Esophagus muscularis mucosa (tissue), 4 donors: ENCODE measurements around the gene SHMT2. TPM values are rescaled to one million over a fixed set of nuclear protein-coding genes. Genes with fewer than 3 reads are reported as not detected.

Source experiments
- DNase-seq: peaks from one replicate; pipeline ENCODE4 v3.0.0-alpha.2; 2017; ENCODE audit errors: extremely low spot score
- H3K27ac ChIP-seq, 4 donors: fragments of 200-600 bp; sonication (generic); replicated peaks in 1 of 4; 1 replicate in 3 of 4; 2 replicates in 1 of 4; pipeline ENCODE4 v1.5.1; 2016 to 2019; ENCODE audit warnings: mild to moderate bottlenecking in 1 of 4
- H3K27me3 ChIP-seq, 4 donors: fragments of 200-600 bp; sonication (generic); one replicate each; pipeline versions ENCODE4 v1.5.1 to v1.6.0; 2016 to 2019
- H3K36me3 ChIP-seq, 4 donors: fragments of 200-600 bp; sonication (generic); one replicate each; pipeline ENCODE4 v1.5.1; 2016 to 2019
- H3K4me1 ChIP-seq, 4 donors: fragments of 200-600 bp; sonication (generic); one replicate each; pipeline ENCODE4 v1.5.1; 2016 to 2019
- H3K4me3 ChIP-seq, 4 donors: fragments of 200-600 bp; sonication (generic); 1 replicate in 2 of 4; 2 replicates in 2 of 4; pipeline ENCODE4 v1.5.1; 2016 to 2019; ENCODE audit warnings: mild to moderate bottlenecking in 4 of 4, moderate library complexity in 1 of 4
- H3K9me3 ChIP-seq, 4 donors: fragments of 200-600 bp; sonication (generic); 1 replicate in 3 of 4; 2 replicates in 1 of 4; pipeline ENCODE4 v1.5.1; 2016 to 2019
- CTCF ChIP-seq, 3 experiments: fragments of 200-600 bp in 2 of 3; fragments of 450-650 bp in 1 of 3; sonication (generic) in 2 of 3; IDR thresholded peaks; one replicate each; pipeline ENCODE4 v1.5.1; 2017 to 2019; ENCODE audit warnings: antibody characterized with exemption in 3 of 3, mild to moderate bottlenecking in 2 of 3, moderate library complexity in 1 of 3
- EP300 ChIP-seq: sonication (generic); formaldehyde crosslinking; IDR thresholded peaks from one replicate; pipeline ENCODE4 v1.6.1; 2017; ENCODE audit warnings: antibody characterized with exemption
- POLR2A ChIP-seq: fragments of 450-650 bp; IDR thresholded peaks from one replicate; pipeline ENCODE4 v1.6.1; 2017; ENCODE audit warnings: antibody characterized with exemption, moderate library complexity, mild to moderate bottlenecking, low read depth
- POLR2AphosphoS5 ChIP-seq, 2 donors: sonication (generic); formaldehyde crosslinking; IDR thresholded peaks; one replicate each; pipeline ENCODE4 v1.6.1; 2017; ENCODE audit warnings: antibody characterized with exemption in 2 of 2
- WGBS: methylation state at CpG from one replicate; pipeline ENCODE4 v1.1.5; 2018; 5-methylcytosine and 5-hydroxymethylcytosine counted together
- intact Hi-C: fragments of 100-400 bp; cut with DNase I; formaldehyde crosslinking; loops from one replicate; pipeline ENCODE4 v1.15.1; 2023
- total RNA-seq, 4 donors: library from RNA; depleted of rRNA; stranded (reverse); fragments of >200 nt; gene quantifications; one replicate each; pipeline versions ENCODE4 v1.1.0 to v1.2.1, GENCODE V29; 2016

Gene SHMT2
- total RNA-seq, 4 donors from 2014 or later, result 22.8 to 60.4 (median 34.6) TPM

- Histone ChIP-seq H3K36me3 (peaks cover 41 to 73% (median 60%) of the 10 kb centered on the region in 4 donors), H3K27me3 (no peaks in the 10 kb centered on the region), H3K4me3 (no peak overlapping the region), H3K4me1 (peaks cover 0 to 15% (median 8%) of the 10 kb centered on the region in 4 donors), H3K9me3 (no peaks in the 10 kb centered on the region), H3K27ac (no peak overlapping the region)
- DNase-seq, result no peak
- 93% methylated on average over 2 of the region's 2 CpGs for WGBS
- intact Hi-C loops, result no loop called here
- TF ChIP-seq POLR2A (no peak), POLR2AphosphoS5 (IDR thresholded peaks at IDR 0.05) (no peak), EP300 (no peak), CTCF (IDR thresholded peaks at IDR 0.05) (no peak)
Measured at GRCh38 chr12:57263096-57263495, 33.6 kb downstream of the SHMT2 start.

GRCh38 chr12:57266681-57267080, 37.2 kb downstream of the SHMT2 start:
- Histone ChIP-seq H3K4me3 (no peak overlapping the region), H3K27me3 (no peaks in the 10 kb centered on the region), H3K36me3 (peaks cover 39 to 74% (median 54%) of the 10 kb centered on the region in 4 donors), H3K27ac (no peak overlapping the region), H3K9me3 (no peaks in the 10 kb centered on the region), H3K4me1 (peaks cover 0 to 9% (median 4%) of the 10 kb centered on the region in 4 donors)
- DNase-seq, result no peak
- intact Hi-C loops, result no loop called here
- TF ChIP-seq POLR2A, result no peak
- no peak for TF ChIP-seq EP300
- no peak for TF ChIP-seq POLR2AphosphoS5 (IDR thresholded peaks at IDR 0.05)
- TF ChIP-seq CTCF (IDR thresholded peaks at IDR 0.05), result no peak

GRCh38 chr12:57268264-57268663, 38.8 kb downstream of the SHMT2 start:
- WGBS, result 84% methylated on average over 7 of the region's 7 CpGs
- H3K4me3 ChIP-seq, result no peak overlapping the region
- H3K4me1 ChIP-seq, result peaks cover 0 to 9% (median 7%) of the 10 kb centered on the region in 4 donors
- no peaks in the 10 kb centered on the region for H3K9me3 ChIP-seq
- H3K27ac ChIP-seq, result no peak overlapping the region
- intact Hi-C loops, result no loop called here
- H3K36me3 ChIP-seq, result peaks cover 44 to 88% (median 58%) of the 10 kb centered on the region in 4 donors
- H3K27me3 ChIP-seq, result no peaks in the 10 kb centered on the region
- no peak for DNase-seq
- no peak for TF ChIP-seq EP300
- TF ChIP-seq POLR2A, result no peak
- TF ChIP-seq POLR2AphosphoS5 (IDR thresholded peaks at IDR 0.05), result no peak
- TF ChIP-seq CTCF (IDR thresholded peaks at IDR 0.05), result no peak

- H3K36me3 ChIP-seq, result peaks cover 40 to 96% (median 59%) of the 10 kb centered on the region in 4 donors
Measured at GRCh38 chr12:57270966-57271470, 41.5 kb downstream of the SHMT2 start.

More at GRCh38 chr12:57270966-57271470, 41.5 kb downstream of the SHMT2 start:
- 89% methylated on average over 1 of the region's 1 CpG for WGBS
- no peak for DNase-seq
- intact Hi-C loops, result no loop called here
- Histone ChIP-seq H3K9me3 (no peaks in the 10 kb centered on the region), H3K4me3 (no peak overlapping the region), H3K4me1 (peaks cover 0 to 8% (median 0%) of the 10 kb centered on the region in 4 donors), H3K27me3 (no peaks in the 10 kb centered on the region), H3K27ac (no peak overlapping the region)
- TF ChIP-seq CTCF (IDR thresholded peaks at IDR 0.05) (no peak), POLR2AphosphoS5 (IDR thresholded peaks at IDR 0.05) (no peak), POLR2A (no peak), EP300 (no peak)
